HEK293 (cell line): ENCODE measurements around the gene TRAF7.

Experiments used
- CTCF ChIA-PET: fragments of 350-600 bp; formaldehyde crosslinking; extraction: SDS; loops from one replicate; lab custom pipeline; 2021; ENCODE audit warnings: antibody characterized with exemption; lab: Yijun Ruan, JAX
- POLR2A ChIA-PET: fragments of 300-600 bp; formaldehyde crosslinking; extraction: SDS; loops from one replicate; lab custom pipeline; 2020; ENCODE audit warnings: antibody characterized with exemption, inconsistent platforms; lab: Yijun Ruan, JAX
- H3K27ac ChIP-seq: fragments of 200-500 bp; sonication (Bioruptor generic); 2 replicates; pipeline ENCODE4 v1.5.1; 2014; ENCODE audit warnings: low read depth, low read length, control low read depth, inconsistent platforms; ENCODE audit errors: extremely low read depth
- H3K36me3 ChIP-seq, 2 experiments: fragments of 200-500 bp in 1 of 2; sonication (Bioruptor generic) in 1 of 2; 1 replicate in 1 of 2; 2 replicates in 1 of 2; pipeline ENCODE4 v1.5.1; 2014 to 2017; ENCODE audit warnings: inconsistent platforms in 2 of 2, low read length in 2 of 2; ENCODE audit not compliant: control insufficient read depth in 2 of 2, insufficient read depth in 1 of 2
- H3K4me1 ChIP-seq: fragments of 200-500 bp; sonication (Bioruptor generic); 2 replicates; pipeline ENCODE4 v1.5.1; 2014; ENCODE audit warnings: mild to moderate bottlenecking, low read length, inconsistent platforms; ENCODE audit not compliant: control insufficient read depth, insufficient read depth
- H3K4me3 ChIP-seq: 2 replicates; pipeline ENCODE4 v1.5.1; 2011; ENCODE audit warnings: low read depth, mild to moderate bottlenecking, control low read depth, low read length, moderate library complexity
- H3K9me3 ChIP-seq: fragments of 200-500 bp; sonication (Bioruptor generic); 2 replicates; pipeline ENCODE4 v1.5.1; 2014; ENCODE audit warnings: low read depth, low read length, inconsistent platforms; ENCODE audit not compliant: control insufficient read depth, insufficient read depth
- BCL11B ChIP-seq: fragments of 450-650 bp; formaldehyde crosslinking; IDR thresholded peaks from 2 replicates; pipeline ENCODE4 v1.5.1; 2016; ENCODE audit warnings: low read depth, missing biosample characterization, missing genetic modification characterization
- EGR2 ChIP-seq: fragments of 450-650 bp; formaldehyde crosslinking; IDR thresholded peaks from 2 replicates; pipeline ENCODE4 v1.5.1; 2016; ENCODE audit warnings: low read depth, missing biosample characterization, missing genetic modification characterization
- ELK4 ChIP-seq: IDR thresholded peaks from 2 replicates; pipeline ENCODE4 v1.6.1; 2011; ENCODE audit warnings: mild to moderate bottlenecking, low read depth, low read length, borderline replicate concordance
- GLIS2 ChIP-seq: fragments of 450-650 bp; formaldehyde crosslinking; IDR thresholded peaks from 2 replicates; pipeline ENCODE4 v1.5.1; 2016; ENCODE audit warnings: missing biosample characterization, missing genetic modification characterization
- MZF1 ChIP-seq: fragments of 450-650 bp; formaldehyde crosslinking; IDR thresholded peaks from 2 replicates; pipeline ENCODE4 v1.5.1; 2017; ENCODE audit warnings: missing biosample characterization, missing genetic modification characterization, borderline replicate concordance
- OVOL3 ChIP-seq: fragments of 450-650 bp; formaldehyde crosslinking; IDR thresholded peaks from 2 replicates; pipeline ENCODE4 v1.5.1; 2016; ENCODE audit warnings: missing biosample characterization, missing genetic modification characterization
- PBX3 ChIP-seq: sonication (generic); formaldehyde crosslinking; IDR thresholded peaks from 2 replicates; pipeline ENCODE4 v1.8.1; 2022; ENCODE audit warnings: mild to moderate bottlenecking, moderate library complexity, missing genetic modification reagents
- RBAK ChIP-seq: fragments of 450-650 bp; formaldehyde crosslinking; IDR thresholded peaks from 2 replicates; pipeline ENCODE4 v1.5.1; 2016; ENCODE audit warnings: missing biosample characterization, missing genetic modification characterization
- REPIN1 ChIP-seq: fragments of 450-650 bp; formaldehyde crosslinking; IDR thresholded peaks from 2 replicates; pipeline ENCODE4 v1.5.1; 2017; ENCODE audit warnings: missing biosample characterization, missing genetic modification characterization, low read depth
- ZBTB48 ChIP-seq: fragments of 450-650 bp; formaldehyde crosslinking; IDR thresholded peaks from 2 replicates; pipeline ENCODE4 v1.5.1; 2016; ENCODE audit warnings: missing biosample characterization, missing genetic modification characterization
- ZBTB7A ChIP-seq: fragments of 450-650 bp; formaldehyde crosslinking; IDR thresholded peaks from 2 replicates; pipeline ENCODE4 v1.5.1; 2016; ENCODE audit warnings: low read depth, missing biosample characterization, missing genetic modification characterization
- ZBTB8A ChIP-seq: fragments of 450-650 bp; formaldehyde crosslinking; IDR thresholded peaks from 2 replicates; pipeline ENCODE4 v1.5.1; 2016; ENCODE audit warnings: missing biosample characterization, missing genetic modification characterization
- ZEB2 ChIP-seq: fragments of 450-650 bp; formaldehyde crosslinking; IDR thresholded peaks from 2 replicates; pipeline ENCODE4 v1.5.1; 2016; ENCODE audit warnings: missing biosample characterization, missing genetic modification characterization
- ZFHX2 ChIP-seq: fragments of 450-650 bp; formaldehyde crosslinking; conservative IDR thresholded peaks from 2 replicates; pipeline ENCODE4 v1.5.1; 2016; ENCODE audit warnings: missing biosample characterization, missing genetic modification characterization
- ZNF214 ChIP-seq: fragments of 450-650 bp; formaldehyde crosslinking; IDR thresholded peaks from 2 replicates; pipeline ENCODE4 v1.5.1; 2017; ENCODE audit warnings: missing biosample characterization, mild to moderate bottlenecking, missing genetic modification characterization, borderline replicate concordance
- ZNF324 ChIP-seq: fragments of 450-650 bp; formaldehyde crosslinking; IDR thresholded peaks from 2 replicates; pipeline ENCODE4 v1.5.1; 2016; ENCODE audit warnings: missing biosample characterization, missing genetic modification characterization
- ZNF341 ChIP-seq: fragments of 450-650 bp; formaldehyde crosslinking; IDR thresholded peaks from 2 replicates; pipeline ENCODE4; 2016; ENCODE audit warnings: low read depth, missing biosample characterization, missing genetic modification characterization
- ZNF394 ChIP-seq: fragments of 450-650 bp; formaldehyde crosslinking; IDR thresholded peaks from 2 replicates; pipeline ENCODE4 v1.5.1; 2016; ENCODE audit warnings: missing biosample characterization, missing genetic modification characterization, mild to moderate bottlenecking, moderate library complexity, borderline replicate concordance
- ZNF449 ChIP-seq: fragments of 450-650 bp; formaldehyde crosslinking; IDR thresholded peaks from 2 replicates; pipeline ENCODE4 v1.5.1; 2017; ENCODE audit warnings: missing biosample characterization, mild to moderate bottlenecking, missing genetic modification characterization, moderate library complexity
- ZNF513 ChIP-seq: fragments of 450-650 bp; IDR thresholded peaks from 2 replicates; pipeline ENCODE4 v1.5.1; 2018; ENCODE audit warnings: missing biosample characterization, missing genetic modification characterization
- ZNF629 ChIP-seq: fragments of 450-650 bp; formaldehyde crosslinking; IDR thresholded peaks from 2 replicates; pipeline ENCODE4 v1.5.1; 2017; ENCODE audit warnings: missing biosample characterization, missing genetic modification characterization
- ZNF639 ChIP-seq: fragments of 450-650 bp; formaldehyde crosslinking; IDR thresholded peaks from 2 replicates; pipeline ENCODE4 v1.5.1; 2016; ENCODE audit warnings: missing biosample characterization, missing genetic modification characterization
- ZNF660 ChIP-seq: fragments of 450-650 bp; IDR thresholded peaks from 2 replicates; pipeline ENCODE4 v1.5.1; 2018; ENCODE audit warnings: missing biosample characterization, mild to moderate bottlenecking, missing genetic modification characterization
- ZNF76 ChIP-seq: fragments of 450-650 bp; formaldehyde crosslinking; IDR thresholded peaks from 2 replicates; pipeline ENCODE4; 2016; ENCODE audit warnings: low read depth, missing biosample characterization, missing genetic modification characterization, borderline replicate concordance
- ZNF843 ChIP-seq: fragments of 450-650 bp; formaldehyde crosslinking; IDR thresholded peaks from 2 replicates; pipeline ENCODE4 v1.5.1; 2016; ENCODE audit warnings: missing biosample characterization, missing genetic modification characterization
- ZSCAN30 ChIP-seq: fragments of 450-650 bp; IDR thresholded peaks from 2 replicates; pipeline ENCODE4 v1.5.1; 2018; ENCODE audit warnings: missing biosample characterization, mild to moderate bottlenecking, missing genetic modification characterization, moderate library complexity
- ZSCAN5A ChIP-seq: fragments of 450-650 bp; formaldehyde crosslinking; IDR thresholded peaks from 2 replicates; pipeline ENCODE4 v1.5.1; 2016; ENCODE audit warnings: missing biosample characterization, missing genetic modification characterization
- ZXDB ChIP-seq: fragments of 450-650 bp; formaldehyde crosslinking; IDR thresholded peaks from 2 replicates; pipeline ENCODE4 v1.5.1; 2016; ENCODE audit warnings: missing biosample characterization, missing genetic modification characterization

Gene TRAF7

GRCh38 chr16:2155091-2155950, at the start of gene TRAF7:
Gene TRAF7, plus strand, starts transcription at chr16:2155782. Its CDS starts 8,139 bp downstream, at chr16:2163921.
- ChIA-PET CTCF (interaction anchor here (0.6 to 3.8 kb wide), 10 partner anchors 15 to 1093 kb away, joined by 3 to 26 read pairs (median 3); partner anchors contain the start of gene ECI1), POLR2A (interaction anchor here (0.5 to 2.6 kb wide), 96 partner anchors 8 to 750 kb away, joined by 3 to 92 read pairs (median 5); partner anchors contain the start of genes AMDHD2, ATP6V0C, BRICD5 and CEMP1)
- peak within 1 kb of the TSS; percentile 77 for H3K4me3 ChIP-seq
- H3K9me3 ChIP-seq: no peaks in the 10 kb centered on the region
- H3K36me3 ChIP-seq: peaks cover 0 to 43% of the 10 kb centered on the region in 2 experiments; a peak in 2 of 3 replicates
- no peaks in the 10 kb centered on the region for H3K4me1 ChIP-seq
- peak within 1 kb of the TSS; percentile 64 for H3K27ac ChIP-seq
- TF ChIP-seq OVOL3 (tag by site-specific recombination) (0 out of 2 replicates have a peak, but pooled peaks have one; percentile 65), ZEB2 (tag by site-specific recombination) (0 out of 2 replicates have a peak, but pooled peaks have one; percentile 50), ZNF513 (peak; percentile 40), ZFHX2 (tag by site-specific recombination) (peak; percentile 49), ZNF639 (tag by site-specific recombination) (peak; percentile 39; the same call in 1 of the 2 replicates), ZNF394 (tag by site-specific recombination) (0 out of 2 replicates have a peak, but pooled peaks have one; percentile 44), ZNF629 (tag by site-specific recombination) (peak; percentile 32; the same call in 1 of the 2 replicates), ZNF843 (tag by site-specific recombination) (peak; percentile 27; the same call in 1 of the 2 replicates), RBAK (tag by site-specific recombination) (no peak), ZNF660 (tag by site-specific recombination) (peak; percentile 76), BCL11B (tag by site-specific recombination) (0 out of 2 replicates have a peak, but pooled peaks have one; percentile 63), PBX3 (CRISPR knock-in tag) (peak; percentile 93), ZNF341 (peak; percentile 53), MZF1 (no peak), GLIS2 (tag by site-specific recombination) (no peak), EGR2 (tag by site-specific recombination) (no peak), ZBTB8A (tag by site-specific recombination) (peak; percentile 46), REPIN1 (tag by site-specific recombination) (0 out of 2 replicates have a peak, but pooled peaks have one; percentile 60), ZNF324 (tag by site-specific recombination) (0 out of 2 replicates have a peak, but pooled peaks have one; percentile 40), ZSCAN5A (tag by site-specific recombination) (no peak), ELK4 (peak; percentile 98; the same call in 1 of the 2 replicates), ZSCAN30 (tag by site-specific recombination) (peak; percentile 88), ZBTB48 (tag by site-specific recombination) (peak; percentile 41), ZBTB7A (tag by site-specific recombination) (0 out of 2 replicates have a peak, but pooled peaks have one; percentile 55), ZXDB (tag by site-specific recombination) (peak; percentile 94), ZNF214 (no peak), ZNF76 (tag by site-specific recombination) (peak; percentile 98), ZNF449 (tag by site-specific recombination) (no peak)
